ENCODE data around the gene CDIP1.
A peak's percentile ranks its signal among the peaks of the same experiment; 100 is the strongest.
"Not testable (repeated sequence)": the region's sequence is repeated elsewhere in the genome, so short reads cannot be mapped to it uniquely, and the experiment has no call there.

The CDIP1 gene

GRCh38 chr16:4538350-4539235 lies at the start of gene CDIP1:
Gene CDIP1, minus strand, starts transcription at chr16:4538773. Its CDS starts 24,643 bp downstream, at chr16:4514130.
- peak; percentile 99 for DNase-seq

- no peak for DNase-seq
These were observed 47.7 kb upstream of the CDIP1 start for GRCh38 chr16:4586291-4586690.

GRCh38 chr16:4583906-4584305 lies 45.3 kb upstream of the CDIP1 start:
- DNase-seq = no peak

DNA sequence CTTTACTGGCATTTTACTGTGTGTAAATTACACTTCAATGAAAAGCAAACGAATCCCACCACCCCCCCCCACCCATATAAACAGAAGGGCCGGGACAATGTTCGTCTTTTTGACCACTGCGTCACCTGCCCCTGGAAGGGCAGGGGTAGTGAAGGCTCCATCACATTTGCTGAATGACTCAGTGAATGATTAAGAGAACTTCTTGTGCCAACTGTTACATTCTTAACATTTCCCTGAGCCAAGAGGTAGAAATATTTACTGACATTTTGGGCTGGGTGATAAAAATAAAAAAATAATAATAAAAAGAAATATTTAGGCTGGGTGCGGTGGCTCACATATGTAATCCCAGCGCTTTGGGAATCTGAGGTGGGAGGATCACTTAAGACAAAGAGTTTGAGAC lies 41.7 kb upstream of the CDIP1 start:
- DNase-seq = no peak

GRCh38 chr16:4578961-4579530 lies 40.5 kb upstream of the CDIP1 start:
- no peak for DNase-seq

DNA sequence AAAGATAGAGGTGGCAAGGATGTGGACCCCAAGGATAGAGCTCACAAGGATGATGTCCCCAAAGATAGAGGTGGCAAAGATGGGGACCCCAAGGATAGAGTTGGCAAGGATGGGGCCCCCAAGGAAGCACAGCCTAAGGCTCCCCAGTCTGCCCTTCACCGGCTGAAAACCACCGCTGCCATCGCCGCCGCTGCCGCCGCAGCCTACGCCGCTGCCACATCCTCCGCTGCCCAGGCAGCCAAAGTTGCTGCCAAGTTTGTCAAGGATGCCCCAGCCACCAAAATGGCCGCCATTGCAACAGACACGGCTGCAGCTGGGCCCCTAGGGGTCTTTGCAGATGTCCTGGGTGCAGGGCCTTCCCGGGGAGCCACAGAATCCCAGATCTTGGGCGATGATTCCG lies 37.4 kb upstream of the CDIP1 start:
- DNase-seq = no peak

GRCh38 chr16:4574919-4575705 lies 36.5 kb upstream of the CDIP1 start:
- no peak for DNase-seq

GRCh38 chr16:4573926-4574325 lies 35.4 kb upstream of the CDIP1 start:
- not testable (repeated sequence) for DNase-seq

DNA sequence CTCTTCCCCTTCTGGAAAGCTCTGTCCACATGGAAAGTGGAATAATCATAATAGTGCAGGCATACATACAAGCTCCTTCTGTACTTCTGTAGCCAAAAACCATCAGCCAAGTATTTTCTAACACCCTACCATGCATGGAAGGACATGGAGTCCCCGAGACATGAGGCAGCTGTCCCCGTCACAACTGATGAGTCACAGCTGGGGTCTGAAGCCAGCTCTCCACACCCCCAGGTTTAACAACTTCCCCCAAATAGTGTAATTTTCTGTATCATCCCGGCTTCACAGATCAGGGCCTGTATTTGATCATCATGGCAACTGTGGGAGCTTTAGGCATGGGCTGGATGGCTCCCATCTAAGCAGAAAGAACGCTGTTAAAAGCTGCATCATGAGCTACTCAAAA lies 34.1 kb upstream of the CDIP1 start:
- DNase-seq = no peak

DNA sequence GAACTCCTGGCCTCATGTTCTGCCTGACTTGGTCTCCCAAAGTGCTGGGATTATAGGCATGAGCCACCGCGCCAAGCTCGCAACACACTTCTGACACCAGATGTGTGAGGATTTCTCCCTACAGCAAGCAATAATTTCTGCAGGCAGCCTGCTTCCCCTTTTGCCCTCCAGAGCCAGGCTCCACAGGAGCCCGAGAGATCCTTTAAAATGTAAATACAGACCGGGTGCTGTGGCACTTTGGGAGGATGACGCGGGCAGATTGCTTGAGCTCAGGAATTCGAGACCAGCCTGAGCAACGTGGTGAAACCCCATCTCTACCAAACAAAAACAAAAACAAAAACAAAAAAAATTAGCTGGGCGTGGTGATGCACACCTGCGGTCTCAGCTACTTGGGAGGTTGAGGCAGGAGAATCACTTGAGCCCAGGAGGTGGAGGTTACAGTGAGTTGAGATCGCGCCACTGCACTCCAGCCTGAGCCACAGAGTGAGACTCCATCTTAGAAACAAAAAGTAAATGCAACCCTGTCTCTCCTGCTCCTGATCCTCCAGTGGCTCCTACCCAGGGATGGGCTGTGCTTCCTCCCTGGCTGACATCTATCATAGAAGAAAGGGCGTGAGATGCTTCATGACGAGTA lies 32.2 kb upstream of the CDIP1 start:
- no peak for DNase-seq

DNA sequence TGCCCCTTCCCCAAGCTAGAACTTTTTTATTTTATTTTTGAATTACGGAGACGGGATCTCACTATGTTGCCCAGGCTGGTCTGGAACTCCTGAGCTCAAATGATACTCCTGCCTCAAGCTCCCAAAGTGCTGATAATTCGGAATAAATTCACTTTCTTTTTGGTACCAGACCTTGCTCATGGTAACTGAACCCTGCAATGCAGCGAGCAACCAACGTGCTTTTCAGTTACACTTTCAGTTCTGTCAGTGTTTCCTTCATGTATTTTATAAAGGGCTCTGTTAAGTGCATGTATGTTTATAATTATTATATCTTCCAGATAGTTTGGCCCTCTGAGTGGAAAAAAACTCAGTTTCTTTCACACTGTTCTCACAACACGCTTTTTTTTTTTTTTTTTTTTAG lies 31.5 kb upstream of the CDIP1 start:
- no peak for DNase-seq

GRCh38 chr16:4566144-4566543 lies 27.6 kb upstream of the CDIP1 start:
- DNase-seq = no peak

GRCh38 chr16:4564661-4565267 lies 26.2 kb upstream of the CDIP1 start:
- no peak for DNase-seq

DNA sequence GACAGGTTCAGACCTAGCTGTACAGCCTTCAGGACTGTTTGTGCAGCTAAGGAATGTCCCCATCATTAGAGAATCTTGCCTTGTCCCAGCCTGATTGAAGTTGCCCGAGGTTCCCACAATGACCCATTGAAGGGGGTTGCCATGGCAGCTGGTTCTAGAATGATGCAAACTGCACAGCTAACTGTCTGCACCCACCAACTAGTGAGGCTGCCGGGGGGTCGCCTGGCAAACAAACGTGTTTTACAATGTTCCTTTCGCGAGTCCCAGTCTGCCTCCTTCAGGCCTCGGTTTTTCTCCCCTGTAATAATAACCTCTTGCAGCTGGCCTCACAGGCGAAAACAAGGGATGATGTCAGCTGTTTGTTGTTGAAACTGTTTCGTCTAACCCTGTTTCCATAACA lies 23.0 kb upstream of the CDIP1 start:
- DNase-seq = no peak

DNA sequence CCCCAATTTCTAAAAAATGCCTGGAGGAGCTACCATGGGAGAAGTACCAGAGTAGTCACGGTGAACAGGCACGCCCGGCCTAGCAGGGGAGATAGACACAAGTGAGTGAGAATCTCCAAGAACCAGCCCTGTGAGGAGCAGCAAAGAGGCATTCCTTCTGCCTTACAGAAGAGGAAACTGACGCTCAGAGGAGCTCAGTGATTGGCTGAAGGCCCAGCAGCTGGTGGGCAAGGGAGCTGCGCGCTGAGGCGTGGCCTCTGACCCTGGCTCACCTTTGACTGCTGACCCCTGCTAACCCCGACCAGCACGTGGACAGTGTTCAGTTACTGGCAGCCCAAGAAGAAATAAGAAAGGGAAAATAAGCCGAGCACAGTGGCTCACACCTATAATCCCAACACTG lies 19.4 kb upstream of the CDIP1 start:
- DNase-seq = no peak

DNA sequence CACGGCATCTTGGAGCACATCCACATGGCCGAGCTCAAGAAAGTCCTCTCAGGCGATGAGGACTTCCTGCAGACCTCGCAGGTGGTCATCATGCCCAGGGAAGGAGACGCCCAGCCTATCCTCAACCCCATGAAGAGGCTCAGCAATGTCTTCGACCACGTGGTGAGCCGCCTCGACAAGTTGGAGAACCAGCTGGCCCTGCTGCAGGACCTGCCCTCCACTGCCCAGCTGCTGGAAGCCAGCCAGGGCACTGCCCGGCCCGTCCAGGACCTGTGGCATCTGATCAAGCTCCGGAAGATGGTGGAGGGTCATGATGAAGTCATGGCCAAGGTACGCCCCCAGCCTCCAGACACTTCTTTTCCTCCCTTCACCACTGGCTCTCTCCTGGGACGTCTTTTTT lies 18.0 kb upstream of the CDIP1 start:
- no peak for DNase-seq

DNA sequence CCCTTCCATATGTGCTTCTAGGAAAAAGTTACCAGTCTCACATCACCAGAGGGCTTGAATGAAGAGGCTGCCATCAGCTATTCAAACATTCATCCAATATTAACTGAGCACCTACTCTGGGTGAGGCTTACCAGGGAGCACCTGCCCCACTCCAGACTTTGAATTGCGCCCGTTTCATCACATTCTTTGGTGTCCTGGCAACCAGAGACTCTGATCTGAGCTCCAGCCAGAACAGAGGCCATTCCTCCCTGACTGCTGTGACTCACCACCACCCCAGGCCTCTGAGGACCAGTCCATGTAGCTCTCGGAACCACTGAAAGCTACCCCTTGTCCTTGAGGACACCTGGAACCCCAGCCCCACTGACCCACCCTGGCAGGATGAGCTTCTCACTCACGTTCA lies 17.5 kb upstream of the CDIP1 start, which contains the start of gene C16orf96:
C16orf96 (plus strand) TSS at position 229 of the 400 bp plus-strand sequence; CDS start at position 379, 150 bp downstream.
- DNase-seq = no peak

GRCh38 chr16:4552541-4552940 lies 14.0 kb upstream of the CDIP1 start:
- no peak for DNase-seq

- DNase-seq = no peak
These were observed 12.0 kb upstream of the CDIP1 start for GRCh38 chr16:4550591-4550990.

- DNase-seq = no peak
These were observed 9.6 kb upstream of the CDIP1 start for GRCh38 chr16:4548124-4548523.

DNA sequence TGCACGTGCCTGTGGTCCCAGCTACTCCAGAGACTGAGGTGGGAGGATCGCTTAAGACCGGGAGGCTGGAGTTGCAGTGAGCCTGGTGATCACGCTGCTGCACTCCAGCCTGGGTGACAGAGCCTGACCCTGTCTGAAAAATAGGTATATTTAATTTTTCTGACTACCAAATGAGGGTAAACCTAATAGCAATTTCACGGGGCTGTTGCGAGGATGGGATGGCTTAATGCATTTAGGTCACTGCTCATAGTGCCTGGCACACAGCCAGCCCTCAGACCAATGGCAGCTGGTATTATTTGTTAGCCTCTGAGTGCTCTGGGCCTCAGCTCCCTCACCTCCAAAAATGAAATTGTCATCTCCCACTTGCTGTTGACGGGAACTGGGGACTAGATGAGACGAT lies 5.9 kb upstream of the CDIP1 start:
- DNase-seq = no peak

DNA sequence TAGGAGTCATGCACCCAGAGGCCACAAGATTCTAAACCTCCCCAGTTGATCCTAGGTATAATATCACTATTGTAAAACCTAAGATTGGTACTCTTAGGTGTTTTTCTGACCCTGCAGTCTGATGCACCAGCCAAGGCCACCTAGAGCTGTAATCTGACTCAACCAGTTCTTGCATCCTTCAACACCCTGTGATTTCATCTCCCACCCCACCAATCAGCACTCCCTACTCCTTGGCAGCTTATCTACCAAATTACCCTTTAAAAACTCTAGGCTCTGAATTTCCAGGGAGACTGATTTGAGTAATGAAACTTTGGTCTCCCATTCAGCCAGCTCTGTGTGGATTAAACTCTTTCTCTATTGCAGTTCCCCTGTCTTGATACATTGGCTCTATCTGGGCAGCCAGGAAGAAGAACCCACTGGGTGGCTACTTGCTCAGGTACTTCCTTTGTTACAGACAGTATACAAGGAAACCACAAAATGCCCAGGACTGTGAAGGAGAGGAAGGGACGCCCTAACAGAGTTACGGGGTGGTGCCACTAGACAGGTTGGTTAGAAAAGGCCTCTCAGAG lies 1.2 kb upstream of the CDIP1 start:
- no peak for DNase-seq
